SK-N-MC (cell line): ENCODE measurements around the gene CLK3.
"Not testable (repeated sequence)": the region's sequence is repeated elsewhere in the genome, so short reads cannot be mapped to it uniquely, and the experiment has no call there.

Experiments
- DNase-seq: peaks from one replicate; pipeline ENCODE4 v3.0.0-alpha.2; 2011; ENCODE audit warnings: low read depth, low spot score
- H3K27ac ChIP-seq: fragments of 200-600 bp; sonication (generic); 2 replicates; pipeline ENCODE4 v1.5.1; 2016; ENCODE audit warnings: mixed run types
- H3K36me3 ChIP-seq: fragments of 200-600 bp; sonication (generic); 2 replicates; pipeline ENCODE4 v1.6.1; 2017; ENCODE audit warnings: antibody characterized with exemption, low read length, mixed read lengths; ENCODE audit not compliant: insufficient read depth
- H3K4me3 ChIP-seq: fragments of 200-600 bp; sonication (generic); 2 replicates; pipeline ENCODE4 v1.5.1; 2016
- H3K9ac ChIP-seq: fragments of 200-600 bp; sonication (generic); 2 replicates; pipeline ENCODE4 v1.8.0; 2017; ENCODE audit warnings: mixed run types, mixed read lengths; ENCODE audit not compliant: insufficient read length
- H3K9me3 ChIP-seq: fragments of 200-600 bp; sonication (generic); 2 replicates; pipeline ENCODE4 v1.6.1; 2017; ENCODE audit warnings: low read depth, mild to moderate bottlenecking, antibody characterized with exemption, low read length, moderate library complexity, mixed read lengths
- EZH2 ChIP-seq: fragments of 200-600 bp; sonication (generic); IDR thresholded peaks from one replicate; pipeline ENCODE4 v1.6.1; 2017; ENCODE audit warnings: antibody characterized with exemption
- FOXP2 ChIP-seq: optimal IDR thresholded peaks from 2 replicates; pipeline ENCODE3; 2011; ENCODE audit warnings: mild to moderate bottlenecking, moderate library complexity; ENCODE audit not compliant: insufficient read depth; ENCODE audit errors: extremely low read length, control extremely low read depth
- POLR2AphosphoS5 ChIP-seq: IDR thresholded peaks from 2 replicates; pipeline ENCODE4 v1.6.1; 2012; ENCODE audit warnings: mild to moderate bottlenecking, low read depth, low read length, borderline replicate concordance

The CLK3 gene

GRCh38 chr15:74622758-74623157 lies 7.1 kb downstream of the CLK3 start:
- Histone ChIP-seq H3K36me3 (peaks cover 83% of the 10 kb centered on the region), H3K4me3 (no peak overlapping the region), H3K9me3 (no peaks in the 10 kb centered on the region), H3K27ac (no peak overlapping the region), H3K9ac (no peak overlapping the region)
- TF ChIP-seq FOXP2 (no peak), POLR2AphosphoS5 (no peak), EZH2 (no peak)
- no peak for DNase-seq

GRCh38 chr15:74624020-74624602 lies 8.5 kb downstream of the CLK3 start:
- Histone ChIP-seq H3K9ac (no peak overlapping the region), H3K36me3 (peaks cover 96% of the 10 kb centered on the region)
- no peak for DNase-seq

DNA sequence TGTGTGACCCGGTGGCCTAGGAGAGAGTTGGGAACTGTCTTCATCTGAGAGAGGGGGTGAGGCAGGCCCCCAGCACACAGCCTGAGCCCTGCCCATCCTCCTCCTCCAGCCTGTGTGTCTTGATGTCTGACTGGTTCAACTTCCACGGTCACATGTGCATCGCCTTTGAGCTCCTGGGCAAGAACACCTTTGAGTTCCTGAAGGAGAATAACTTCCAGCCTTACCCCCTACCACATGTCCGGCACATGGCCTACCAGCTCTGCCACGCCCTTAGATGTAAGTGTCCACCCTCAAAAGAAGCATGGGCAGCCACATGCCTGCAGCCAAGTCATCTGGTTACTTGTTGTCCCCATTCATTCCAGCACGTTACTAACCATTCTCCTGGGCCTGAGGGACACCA lies 10.1 kb downstream of the CLK3 start:
- H3K4me3 ChIP-seq = no peak overlapping the region
- no peak overlapping the region for H3K9ac ChIP-seq
- peaks cover 91% of the 10 kb centered on the region for H3K36me3 ChIP-seq
- DNase-seq = no peak
- H3K9me3 ChIP-seq = no peaks in the 10 kb centered on the region
- no peak overlapping the region for H3K27ac ChIP-seq
- TF ChIP-seq FOXP2 (no peak), POLR2AphosphoS5 (no peak), EZH2 (no peak)

More at GRCh38 chr15:74624020-74624602, 8.5 kb downstream of the CLK3 start:
- no peaks in the 10 kb centered on the region for H3K9me3 ChIP-seq
- H3K27ac ChIP-seq = no peak overlapping the region
- no peak overlapping the region for H3K4me3 ChIP-seq
- TF ChIP-seq POLR2AphosphoS5 (no peak), EZH2 (no peak), FOXP2 (no peak)

GRCh38 chr15:74626336-74626735 lies 10.7 kb downstream of the CLK3 start:
- Histone ChIP-seq H3K27ac (no peak overlapping the region), H3K9me3 (no peaks in the 10 kb centered on the region), H3K9ac (no peak overlapping the region), H3K4me3 (no peak overlapping the region), H3K36me3 (peaks cover 90% of the 10 kb centered on the region)
- no peak for TF ChIP-seq POLR2AphosphoS5
- no peak for TF ChIP-seq EZH2
- no peak for TF ChIP-seq FOXP2
- DNase-seq = no peak

GRCh38 chr15:74626752-74627692 lies 11.4 kb downstream of the CLK3 start:
- H3K9ac ChIP-seq = no peak overlapping the region
- no peak for DNase-seq

GRCh38 chr15:74627766-74628165 lies 12.1 kb downstream of the CLK3 start:
- no peak for DNase-seq
- Histone ChIP-seq H3K9me3 (no peaks in the 10 kb centered on the region), H3K36me3 (peaks cover 81% of the 10 kb centered on the region), H3K9ac (no peak overlapping the region), H3K4me3 (no peak overlapping the region), H3K27ac (no peak overlapping the region)
- TF ChIP-seq POLR2AphosphoS5 = no peak
- TF ChIP-seq EZH2 = no peak
- no peak for TF ChIP-seq FOXP2

More at GRCh38 chr15:74626752-74627692, 11.4 kb downstream of the CLK3 start:
- Histone ChIP-seq H3K9me3 (no peaks in the 10 kb centered on the region), H3K4me3 (no peak overlapping the region), H3K27ac (no peak overlapping the region), H3K36me3 (peaks cover 85% of the 10 kb centered on the region)
- no peak for TF ChIP-seq FOXP2

- H3K36me3 ChIP-seq = peaks cover 77% of the 10 kb centered on the region
- no peak overlapping the region for H3K27ac ChIP-seq
- H3K9ac ChIP-seq = no peak overlapping the region
- no peak overlapping the region for H3K4me3 ChIP-seq
- DNase-seq = no peak
- H3K9me3 ChIP-seq = no peaks in the 10 kb centered on the region
- TF ChIP-seq FOXP2 = no peak
- TF ChIP-seq EZH2 = no peak
- TF ChIP-seq POLR2AphosphoS5 = no peak
These were observed 12.6 kb downstream of the CLK3 start for GRCh38 chr15:74628199-74628598.

DNA sequence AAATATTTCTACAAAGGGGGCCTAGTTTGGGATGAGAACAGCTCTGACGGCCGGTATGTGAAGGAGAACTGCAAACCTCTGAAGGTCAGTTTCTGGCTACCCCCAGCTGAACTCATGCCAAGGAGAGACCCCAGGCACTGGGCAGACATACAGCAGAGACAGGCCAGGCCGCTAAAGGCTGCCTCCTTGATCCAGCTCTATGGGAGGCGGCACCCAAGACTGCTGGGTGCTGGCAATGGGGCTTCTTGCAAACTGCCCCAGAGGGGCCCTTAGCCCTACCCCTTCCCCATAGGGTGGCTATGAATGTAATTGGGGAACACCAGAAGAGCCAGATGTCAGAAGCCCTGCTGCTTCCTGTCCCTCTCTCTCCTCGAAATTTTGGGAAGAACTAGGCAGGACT lies 13.3 kb downstream of the CLK3 start:
- Histone ChIP-seq H3K36me3 (peaks cover 73% of the 10 kb centered on the region), H3K4me3 (no peak overlapping the region), H3K9me3 (no peaks in the 10 kb centered on the region), H3K9ac (no peak overlapping the region), H3K27ac (no peak overlapping the region)
- TF ChIP-seq FOXP2 (no peak), POLR2AphosphoS5 (no peak), EZH2 (no peak)
- DNase-seq = no peak

DNA sequence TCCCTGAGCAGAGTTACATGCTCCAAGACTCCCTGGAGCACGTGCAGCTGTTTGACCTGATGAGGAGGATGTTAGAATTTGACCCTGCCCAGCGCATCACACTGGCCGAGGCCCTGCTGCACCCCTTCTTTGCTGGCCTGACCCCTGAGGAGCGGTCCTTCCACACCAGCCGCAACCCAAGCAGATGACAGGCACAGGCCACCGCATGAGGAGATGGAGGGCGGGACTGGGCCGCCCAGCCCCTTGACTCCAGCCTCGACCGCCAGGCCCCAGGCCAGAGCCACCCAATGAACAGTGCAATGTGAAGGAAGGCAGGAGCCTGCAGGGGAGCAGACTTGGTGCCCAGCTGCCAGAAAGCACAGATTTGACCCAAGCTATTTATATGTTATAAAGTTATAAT lies 14.1 kb downstream of the CLK3 start:
- H3K4me3 ChIP-seq, DNase-seq, H3K27ac ChIP-seq, H3K9ac ChIP-seq, H3K9me3 ChIP-seq: not testable (repeated sequence)
- peaks cover 73% of the 10 kb centered on the region for H3K36me3 ChIP-seq
